ENCODE measurements around the gene JMJD1C.
A peak's percentile ranks its signal among the peaks of the same experiment; 100 is the strongest.

Gene JMJD1C

GRCh38 chr10:63142136-63142535 lies 323.6 kb downstream of the JMJD1C start:
- Histone ChIP-seq H3K27me3 (ENCODE audit: control insufficient read depth, insufficient read depth, low read length) (no peaks in the 10 kb centered on the region), H3K4me1 (ENCODE audit: control insufficient read depth, insufficient read depth, low read length) (no peaks in the 10 kb centered on the region), H3K9me3 (ENCODE audit: control insufficient read depth, insufficient read depth, low read length) (no peaks in the 10 kb centered on the region), H3K27ac (ENCODE audit: low read length) (no peak overlapping the region), H3K4me3 (ENCODE audit: low read length) (no peak overlapping the region), H3K36me3 (ENCODE audit: control insufficient read depth, insufficient read depth, low read length) (no peaks in the 10 kb centered on the region)
- no CpG with 5 or more reads among the region's 6 CpGs for WGBS (ENCODE audit: insufficient coverage, insufficient read length)
- DNase-seq (ENCODE audit: low read depth, low spot score): no peak

DNA sequence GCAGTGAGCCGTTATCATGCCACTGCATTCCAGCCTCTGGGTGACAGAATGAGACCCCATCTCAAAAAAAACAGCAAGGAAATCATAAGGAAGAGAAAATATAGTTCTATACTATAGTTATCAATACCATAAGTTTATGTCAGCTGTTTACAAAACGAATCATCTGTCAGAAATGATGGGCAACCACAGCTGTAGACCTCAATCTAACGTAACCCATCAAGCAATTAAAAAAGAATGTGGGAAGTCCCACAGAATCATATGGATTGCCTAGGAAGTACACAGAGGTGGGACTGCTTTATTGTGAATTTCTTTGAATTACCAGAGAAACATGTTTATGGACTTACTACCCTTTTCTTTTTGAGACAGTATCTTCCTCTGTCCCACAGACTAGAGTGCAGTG lies 325.7 kb downstream of the JMJD1C start:
- no peaks in the 10 kb centered on the region for H3K27me3 ChIP-seq (ENCODE audit: control insufficient read depth, insufficient read depth, low read length)
- H3K36me3 ChIP-seq (ENCODE audit: control insufficient read depth, insufficient read depth, low read length): no peaks in the 10 kb centered on the region
- no peak overlapping the region for H3K27ac ChIP-seq (ENCODE audit: low read length)
- DNase-seq (ENCODE audit: low read depth, low spot score): no peak
- no CpG with 5 or more reads among the region's 3 CpGs for WGBS (ENCODE audit: insufficient coverage, insufficient read length)
- no peak overlapping the region for H3K4me3 ChIP-seq (ENCODE audit: low read length)
- no peaks in the 10 kb centered on the region for H3K4me1 ChIP-seq (ENCODE audit: control insufficient read depth, insufficient read depth, low read length)
- H3K9me3 ChIP-seq (ENCODE audit: control insufficient read depth, insufficient read depth, low read length): no peaks in the 10 kb centered on the region

- H3K36me3 ChIP-seq (ENCODE audit: control insufficient read depth, insufficient read depth, low read length): no peaks in the 10 kb centered on the region
- DNase-seq (ENCODE audit: low read depth, low spot score): no peak
- no peak overlapping the region for H3K4me3 ChIP-seq (ENCODE audit: low read length)
- H3K27ac ChIP-seq (ENCODE audit: low read length): no peak overlapping the region
- no CpG with 5 or more reads among the region's 2 CpGs for WGBS (ENCODE audit: insufficient coverage, insufficient read length)
- no peaks in the 10 kb centered on the region for H3K9me3 ChIP-seq (ENCODE audit: control insufficient read depth, insufficient read depth, low read length)
- no peaks in the 10 kb centered on the region for H3K4me1 ChIP-seq (ENCODE audit: control insufficient read depth, insufficient read depth, low read length)
- no peaks in the 10 kb centered on the region for H3K27me3 ChIP-seq (ENCODE audit: control insufficient read depth, insufficient read depth, low read length)
Observed at GRCh38 chr10:63137306-63137705, 328.5 kb downstream of the JMJD1C start.

DNA sequence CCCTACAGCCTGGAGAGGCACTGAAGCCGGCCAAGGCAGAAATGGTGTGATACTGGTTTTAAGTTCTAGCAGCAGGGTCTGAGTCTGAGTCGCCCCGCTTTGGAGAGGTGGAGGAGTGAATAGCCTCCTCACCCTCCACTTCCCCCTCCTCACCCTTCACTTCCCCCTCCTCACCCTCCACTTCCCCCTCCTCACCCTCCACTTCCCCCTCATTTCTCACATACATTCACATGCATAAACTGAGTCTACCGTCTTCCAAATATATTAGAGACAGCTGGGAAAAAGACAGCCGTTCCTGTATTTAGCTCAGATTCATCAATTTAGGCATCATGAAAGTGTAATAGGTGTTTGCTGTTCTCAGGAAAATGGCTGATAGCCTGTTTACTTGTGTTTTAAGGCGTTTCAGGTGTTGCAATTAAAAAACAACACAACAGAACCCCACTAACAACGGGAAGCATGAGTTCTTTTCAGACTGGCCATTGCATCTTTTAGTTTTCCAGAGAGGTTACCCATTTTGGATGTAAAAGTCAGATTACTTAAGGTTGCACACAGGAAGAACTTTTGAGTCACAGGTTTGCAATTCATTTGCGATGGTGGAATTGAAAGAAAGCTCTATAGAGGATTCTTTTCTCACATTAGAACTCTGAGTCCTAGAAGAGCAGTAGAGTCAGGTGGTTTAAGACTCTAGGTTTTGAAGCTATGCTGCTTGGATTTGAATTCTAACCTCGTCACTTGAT lies 331.8 kb downstream of the JMJD1C start:
- Histone ChIP-seq H3K27ac (ENCODE audit: low read length) (no peak overlapping the region), H3K4me1 (ENCODE audit: control insufficient read depth, insufficient read depth, low read length) (no peaks in the 10 kb centered on the region), H3K27me3 (ENCODE audit: control insufficient read depth, insufficient read depth, low read length) (no peaks in the 10 kb centered on the region), H3K36me3 (ENCODE audit: control insufficient read depth, insufficient read depth, low read length) (no peaks in the 10 kb centered on the region), H3K4me3 (ENCODE audit: low read length) (peak overlapping the region; percentile 76), H3K9me3 (ENCODE audit: control insufficient read depth, insufficient read depth, low read length) (no peaks in the 10 kb centered on the region)
- DNase-seq (ENCODE audit: low read depth, low spot score): no peak
- no CpG with 5 or more reads among the region's 9 CpGs for WGBS (ENCODE audit: insufficient coverage, insufficient read length)

DNA sequence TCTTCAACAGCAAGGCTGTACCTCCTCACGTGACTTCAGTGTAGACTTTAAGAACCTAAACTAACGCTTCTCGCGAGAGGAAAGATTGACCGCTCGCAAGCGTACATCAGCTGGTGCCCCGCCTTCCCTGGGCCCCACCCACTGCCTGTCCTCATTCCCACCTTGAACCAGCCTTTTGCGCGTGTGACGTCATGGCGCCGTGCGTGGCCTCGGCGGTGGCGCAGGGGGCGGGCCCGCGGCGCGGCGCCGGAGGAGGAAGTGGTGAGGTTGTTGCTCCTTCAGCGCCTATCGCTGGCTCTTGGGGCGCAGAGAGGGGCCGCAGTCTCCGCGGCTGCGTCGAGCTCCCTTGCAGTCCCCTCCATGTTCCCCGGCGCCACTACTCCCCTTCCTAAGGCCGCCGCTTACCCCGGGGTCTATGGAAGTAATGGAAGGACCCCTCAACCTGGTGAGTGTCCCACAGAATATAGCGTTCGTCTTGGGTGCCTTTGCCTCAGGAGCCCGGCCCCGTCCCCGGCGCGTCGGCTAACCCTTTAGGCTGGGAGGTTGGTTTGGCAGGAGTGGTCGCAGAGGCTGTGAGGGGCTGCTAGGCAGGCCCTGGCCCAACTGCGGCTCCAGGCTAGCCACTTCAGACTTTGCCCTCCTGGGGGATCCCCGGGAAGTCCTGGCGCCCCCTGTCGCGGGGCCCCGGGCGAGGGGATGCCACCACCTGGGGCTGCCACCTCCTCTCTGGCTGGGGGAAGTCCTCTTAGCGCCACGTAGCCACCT lies 332.5 kb downstream of the JMJD1C start, which contains the start of gene NRBF2:
NRBF2 (plus strand) TSS at position 273 of the 765 bp plus-strand sequence; CDS start at position 416, 143 bp downstream.
- peak within 1 kb of the TSS; percentile 76 for H3K4me3 ChIP-seq (ENCODE audit: low read length)
- H3K27ac ChIP-seq (ENCODE audit: low read length): no peak within 1 kb of the TSS
- H3K4me1 ChIP-seq (ENCODE audit: control insufficient read depth, insufficient read depth, low read length): no peaks in the 10 kb centered on the region
- H3K36me3 ChIP-seq (ENCODE audit: control insufficient read depth, insufficient read depth, low read length): no peaks in the 10 kb centered on the region
- WGBS (ENCODE audit: insufficient coverage, insufficient read length): no CpG with 5 or more reads among the region's 55 CpGs
- peak; percentile 99 for DNase-seq (ENCODE audit: low read depth, low spot score)
- no peaks in the 10 kb centered on the region for H3K9me3 ChIP-seq (ENCODE audit: control insufficient read depth, insufficient read depth, low read length)
- H3K27me3 ChIP-seq (ENCODE audit: control insufficient read depth, insufficient read depth, low read length): no peaks in the 10 kb centered on the region

DNA sequence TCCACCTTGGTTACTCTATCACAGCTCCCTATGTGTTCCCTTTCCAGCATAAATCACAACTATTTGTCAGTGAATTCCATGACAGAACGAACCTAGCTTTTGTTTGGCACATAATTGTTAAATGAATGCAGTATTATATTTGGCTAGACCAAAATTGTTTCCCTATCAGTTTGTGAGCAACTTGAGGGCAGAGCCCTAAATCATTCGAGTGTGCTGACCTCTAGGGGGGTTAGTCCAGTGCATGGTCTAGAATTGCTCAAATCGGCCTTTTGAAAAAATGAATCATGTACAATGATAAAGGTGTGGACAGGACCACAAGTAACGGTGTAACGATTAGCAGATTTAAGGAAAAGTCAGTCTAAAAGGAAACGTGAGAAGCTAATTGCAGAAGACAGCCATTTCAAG lies 333.1 kb downstream of the JMJD1C start:
- H3K27ac ChIP-seq (ENCODE audit: low read length): no peak overlapping the region
- no CpG with 5 or more reads among the region's 6 CpGs for WGBS (ENCODE audit: insufficient coverage, insufficient read length)
- no peak for DNase-seq (ENCODE audit: low read depth, low spot score)

GRCh38 chr10:63129888-63130287 lies 335.9 kb downstream of the JMJD1C start:
- no peak for DNase-seq (ENCODE audit: low read depth, low spot score)

More for the DNA sequence above, 333.1 kb downstream of the JMJD1C start:
- Histone ChIP-seq H3K4me1 (ENCODE audit: control insufficient read depth, insufficient read depth, low read length) (no peaks in the 10 kb centered on the region), H3K27me3 (ENCODE audit: control insufficient read depth, insufficient read depth, low read length) (no peaks in the 10 kb centered on the region), H3K4me3 (ENCODE audit: low read length) (no peak overlapping the region; the same call in 1 of the 2 replicates), H3K36me3 (ENCODE audit: control insufficient read depth, insufficient read depth, low read length) (no peaks in the 10 kb centered on the region), H3K9me3 (ENCODE audit: control insufficient read depth, insufficient read depth, low read length) (no peaks in the 10 kb centered on the region)

DNA sequence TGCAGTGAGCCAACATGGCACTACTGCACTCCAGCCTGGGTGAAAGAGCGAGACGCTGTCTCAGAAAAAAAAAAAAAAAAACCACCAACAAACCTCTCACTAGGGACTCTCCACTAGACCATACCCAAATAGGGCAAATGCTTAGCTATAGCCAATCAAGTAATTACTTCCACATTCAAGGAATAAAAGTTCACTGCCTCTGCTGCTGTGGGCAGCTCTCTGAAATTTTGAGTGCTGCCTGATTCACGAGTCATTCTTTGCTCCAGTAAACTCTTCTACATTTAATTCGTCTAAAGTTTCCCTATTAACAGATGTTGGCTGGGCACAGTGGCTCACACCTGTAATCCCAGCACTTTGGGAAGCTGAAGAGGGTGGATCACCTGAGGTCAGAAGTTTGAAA lies 337.3 kb downstream of the JMJD1C start:
- Histone ChIP-seq H3K27me3 (ENCODE audit: control insufficient read depth, insufficient read depth, low read length) (no peaks in the 10 kb centered on the region), H3K4me3 (ENCODE audit: low read length) (no peak overlapping the region), H3K27ac (ENCODE audit: low read length) (no peak overlapping the region), H3K4me1 (ENCODE audit: control insufficient read depth, insufficient read depth, low read length) (no peaks in the 10 kb centered on the region), H3K9me3 (ENCODE audit: control insufficient read depth, insufficient read depth, low read length) (no peaks in the 10 kb centered on the region), H3K36me3 (ENCODE audit: control insufficient read depth, insufficient read depth, low read length) (no peaks in the 10 kb centered on the region)
- no peak for DNase-seq (ENCODE audit: low read depth, low spot score)
- no CpG with 5 or more reads among the region's 4 CpGs for WGBS (ENCODE audit: insufficient coverage, insufficient read length)

More at GRCh38 chr10:63129888-63130287, 335.9 kb downstream of the JMJD1C start:
- no CpG with 5 or more reads among the region's 6 CpGs for WGBS (ENCODE audit: insufficient coverage, insufficient read length)
- no peaks in the 10 kb centered on the region for H3K4me1 ChIP-seq (ENCODE audit: control insufficient read depth, insufficient read depth, low read length)
- H3K4me3 ChIP-seq (ENCODE audit: low read length): no peak overlapping the region
- H3K27ac ChIP-seq (ENCODE audit: low read length): no peak overlapping the region
- no peaks in the 10 kb centered on the region for H3K36me3 ChIP-seq (ENCODE audit: control insufficient read depth, insufficient read depth, low read length)
- no peaks in the 10 kb centered on the region for H3K27me3 ChIP-seq (ENCODE audit: control insufficient read depth, insufficient read depth, low read length)
- no peaks in the 10 kb centered on the region for H3K9me3 ChIP-seq (ENCODE audit: control insufficient read depth, insufficient read depth, low read length)

DNA sequence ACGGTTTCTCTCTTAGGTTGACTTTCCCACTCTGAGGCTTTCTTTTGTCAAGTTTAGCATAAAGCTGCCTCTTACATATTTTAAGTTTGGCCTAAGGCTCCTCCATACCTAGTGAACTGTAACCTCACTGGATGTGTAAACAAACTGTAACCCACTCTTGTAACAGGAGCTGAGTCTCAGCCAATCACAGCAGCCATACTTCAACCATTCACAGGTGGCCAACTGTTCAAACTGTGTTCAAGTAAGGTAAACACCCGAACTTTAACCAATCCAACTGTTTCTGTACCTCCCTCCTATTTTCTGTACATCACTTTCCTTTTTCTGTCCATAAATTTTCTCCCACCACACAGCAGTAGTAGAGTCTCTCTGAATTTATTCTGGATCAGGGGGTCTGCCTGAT lies 340.3 kb downstream of the JMJD1C start:
- 100% methylated on average over 1 of the region's 2 CpGs for WGBS (ENCODE audit: insufficient coverage, insufficient read length)

DNA sequence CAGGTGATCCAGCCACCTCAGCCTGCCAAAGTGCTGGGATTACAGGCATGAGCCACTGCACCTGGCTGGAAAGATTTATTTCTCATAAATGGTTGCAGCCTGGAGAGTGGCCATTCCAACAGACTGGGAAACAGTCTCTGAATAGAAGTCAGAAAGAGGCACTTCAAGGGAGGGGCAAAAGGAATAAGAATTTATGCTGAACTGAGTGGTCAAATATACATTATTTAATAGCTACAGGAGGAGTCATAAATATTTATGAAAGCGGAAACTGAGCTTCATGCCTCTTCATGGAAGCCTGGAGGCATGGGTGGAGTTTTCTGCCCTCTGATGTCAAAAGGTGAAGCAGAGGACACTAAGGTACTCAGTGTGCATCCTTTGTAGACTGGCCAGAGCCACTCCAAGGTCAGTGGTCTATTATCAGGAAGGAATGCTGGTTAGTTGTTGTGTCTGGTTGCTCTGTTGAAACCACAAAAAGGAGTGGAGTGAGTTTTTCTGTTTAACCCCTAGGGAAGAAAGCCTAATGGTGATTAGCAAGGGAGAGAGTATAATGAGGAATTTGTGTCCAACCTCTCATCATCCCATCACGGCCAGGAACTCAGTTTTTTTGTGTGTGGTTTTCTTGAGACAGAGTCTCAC lies 341.9 kb downstream of the JMJD1C start:
- Histone ChIP-seq H3K27me3 (ENCODE audit: control insufficient read depth, insufficient read depth, low read length) (no peaks in the 10 kb centered on the region), H3K4me3 (ENCODE audit: low read length) (no peak overlapping the region), H3K27ac (ENCODE audit: low read length) (no peak overlapping the region), H3K9me3 (ENCODE audit: control insufficient read depth, insufficient read depth, low read length) (no peaks in the 10 kb centered on the region; the same call in 1 of the 2 replicates), H3K36me3 (ENCODE audit: control insufficient read depth, insufficient read depth, low read length) (no peaks in the 10 kb centered on the region), H3K4me1 (ENCODE audit: control insufficient read depth, insufficient read depth, low read length) (no peaks in the 10 kb centered on the region)
- no peak for DNase-seq (ENCODE audit: low read depth, low spot score)
- no CpG with 5 or more reads among the region's 2 CpGs for WGBS (ENCODE audit: insufficient coverage, insufficient read length)

More for the DNA sequence above, 340.3 kb downstream of the JMJD1C start:
- no peaks in the 10 kb centered on the region for H3K4me1 ChIP-seq (ENCODE audit: control insufficient read depth, insufficient read depth, low read length)
- no peaks in the 10 kb centered on the region for H3K36me3 ChIP-seq (ENCODE audit: control insufficient read depth, insufficient read depth, low read length)
- DNase-seq (ENCODE audit: low read depth, low spot score): no peak
- no peak overlapping the region for H3K27ac ChIP-seq (ENCODE audit: low read length)
- no peak overlapping the region for H3K4me3 ChIP-seq (ENCODE audit: low read length)
- no peaks in the 10 kb centered on the region for H3K27me3 ChIP-seq (ENCODE audit: control insufficient read depth, insufficient read depth, low read length)
- no peaks in the 10 kb centered on the region; the same call in 1 of the 2 replicates for H3K9me3 ChIP-seq (ENCODE audit: control insufficient read depth, insufficient read depth, low read length)
